Measurements from ENCODE around the gene GMDS. TPM values are rescaled to one million over a fixed set of nuclear protein-coding genes. Genes with fewer than 3 reads are reported as not detected.

The GMDS gene
- total RNA-seq, 1 experiment from 2014 or later, result 35.0 TPM

GRCh38 chr6:1574083-1574761 is 671.2 kb downstream of the GMDS start:
- Mint-ChIP-seq H3K4me3 (no peak overlapping the region), H3K27me3 (ENCODE audit: low read depth) (no peaks in the 10 kb centered on the region; the same call in 1 of the 2 replicates), H3K4me1 (peaks cover 32% of the 10 kb centered on the region), H3K27ac (no peak overlapping the region), H3K9me3 (peaks cover 15% of the 10 kb centered on the region), H3K36me3 (no peaks in the 10 kb centered on the region; the same call in 1 of the 2 replicates)
- ChIA-PET CTCF (interaction anchor here (0.9 to 1.7 kb wide), 5 partner anchors 19 to 51 kb away, joined by 3 to 8 read pairs (median 5); no protein-coding TSS in a partner anchor), POLR2A (no interaction called here)
- ATAC-seq (peak; percentile 17; the same call in 1 of the 2 replicates), DNase-seq (ENCODE audit: low spot score) (no peak)
- TF ChIP-seq PRDM15 (CRISPR knock-in tag; IDR thresholded peaks at IDR 0.05) (peak; percentile 86), GRHL2 (CRISPR knock-in tag; IDR thresholded peaks at IDR 0.05; ENCODE audit: insufficient replicate concordance, severe bottlenecking) (no peak)

Data from WTC11 (cell line).